GM12873 (cell line): ENCODE results near the gene PPM1M.

Experiments
- TF ChIP-seq, protein P1 (sequence below): IDR thresholded peaks from 2 replicates; pipeline ENCODE4 v1.5.1; 2012; ENCODE audit warnings: low read depth, mild to moderate bottlenecking, moderate library complexity, low read length, control low read depth; ENCODE audit not compliant: insufficient read depth; ENCODE audit errors: missing control alignments

The PPM1M gene

DNA sequence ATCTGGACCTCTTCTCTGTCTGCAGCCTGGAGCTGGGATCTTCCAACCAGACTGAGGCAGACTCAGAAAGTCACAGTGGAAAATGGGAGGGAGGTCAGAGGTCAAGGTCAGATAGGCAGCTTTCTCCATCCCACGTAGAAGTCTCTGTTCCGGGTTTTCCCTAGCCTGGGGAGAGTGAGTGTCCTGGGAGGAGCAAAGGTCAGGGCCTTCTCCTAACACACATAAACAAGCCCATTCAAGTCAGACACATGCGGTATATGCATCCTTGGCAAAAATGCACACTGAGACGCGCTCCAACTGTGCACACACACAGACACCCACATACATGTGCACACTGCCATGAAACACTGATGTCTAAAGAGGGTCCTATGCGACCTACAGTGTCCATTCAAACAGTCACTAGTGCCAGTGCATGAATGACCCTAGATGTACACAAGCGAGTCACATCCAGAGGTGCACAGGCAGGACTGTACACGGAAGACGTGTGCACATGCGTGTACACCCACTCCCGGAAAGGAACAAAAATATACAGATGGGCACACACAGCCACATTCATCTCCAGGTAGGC, 7.3 kb upstream of the PPM1M start:
- TF ChIP-seq, protein P1, sequence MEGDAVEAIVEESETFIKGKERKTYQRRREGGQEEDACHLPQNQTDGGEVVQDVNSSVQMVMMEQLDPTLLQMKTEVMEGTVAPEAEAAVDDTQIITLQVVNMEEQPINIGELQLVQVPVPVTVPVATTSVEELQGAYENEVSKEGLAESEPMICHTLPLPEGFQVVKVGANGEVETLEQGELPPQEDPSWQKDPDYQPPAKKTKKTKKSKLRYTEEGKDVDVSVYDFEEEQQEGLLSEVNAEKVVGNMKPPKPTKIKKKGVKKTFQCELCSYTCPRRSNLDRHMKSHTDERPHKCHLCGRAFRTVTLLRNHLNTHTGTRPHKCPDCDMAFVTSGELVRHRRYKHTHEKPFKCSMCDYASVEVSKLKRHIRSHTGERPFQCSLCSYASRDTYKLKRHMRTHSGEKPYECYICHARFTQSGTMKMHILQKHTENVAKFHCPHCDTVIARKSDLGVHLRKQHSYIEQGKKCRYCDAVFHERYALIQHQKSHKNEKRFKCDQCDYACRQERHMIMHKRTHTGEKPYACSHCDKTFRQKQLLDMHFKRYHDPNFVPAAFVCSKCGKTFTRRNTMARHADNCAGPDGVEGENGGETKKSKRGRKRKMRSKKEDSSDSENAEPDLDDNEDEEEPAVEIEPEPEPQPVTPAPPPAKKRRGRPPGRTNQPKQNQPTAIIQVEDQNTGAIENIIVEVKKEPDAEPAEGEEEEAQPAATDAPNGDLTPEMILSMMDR: no peak

DNA sequence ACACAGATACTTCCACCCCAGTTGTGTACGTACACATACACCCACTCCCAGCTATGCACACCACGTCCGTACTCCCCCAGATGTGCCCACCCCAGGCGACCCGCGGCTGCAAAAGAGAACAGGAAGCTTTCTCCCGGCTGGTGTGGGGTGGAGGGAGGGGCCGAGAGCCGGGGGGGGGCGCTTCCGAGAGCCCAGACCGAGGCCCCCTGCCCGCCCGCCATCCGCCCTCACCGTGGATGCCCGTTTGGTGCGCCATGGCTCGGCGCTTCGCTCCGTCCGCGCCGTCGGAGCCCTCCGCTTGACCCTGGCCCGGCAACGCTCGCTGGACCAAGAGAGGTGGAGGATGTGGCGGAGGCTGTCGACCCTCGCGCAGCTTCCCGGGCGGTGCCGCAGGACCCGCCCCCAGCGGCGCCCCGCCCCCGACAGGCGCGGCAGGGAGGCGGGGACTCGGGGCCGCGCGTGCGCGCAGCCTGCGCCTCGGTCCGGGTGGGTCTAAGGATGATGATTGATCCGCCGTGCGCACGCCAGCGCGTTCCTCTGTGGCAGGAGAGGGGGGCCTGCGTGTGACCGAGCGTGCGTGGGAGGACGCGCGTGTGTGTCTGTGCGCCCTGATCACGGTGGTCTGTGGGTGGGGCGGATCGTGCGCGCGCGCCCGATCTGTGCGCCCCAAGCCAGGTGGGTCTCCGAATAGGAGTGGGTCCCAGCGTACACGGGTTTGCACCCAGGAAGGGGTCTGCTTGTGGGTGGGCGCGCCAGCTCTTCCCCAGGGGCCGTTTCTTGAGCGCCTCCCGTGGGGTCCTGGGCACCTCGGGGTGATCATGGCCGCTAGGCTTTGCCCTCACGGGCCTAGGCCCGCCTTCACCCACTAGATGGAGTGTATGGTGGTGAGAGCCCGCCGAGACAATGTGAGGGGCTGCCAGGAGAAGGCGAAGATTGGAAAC, 6.5 kb upstream of the PPM1M start, which contains the start of gene TWF2:
Gene TWF2, minus strand, starts transcription at position 398 of the 941 bp plus-strand sequence. Its CDS starts 142 bp downstream, at position 256.
- TF ChIP-seq, protein P1: peak; percentile 53

DNA sequence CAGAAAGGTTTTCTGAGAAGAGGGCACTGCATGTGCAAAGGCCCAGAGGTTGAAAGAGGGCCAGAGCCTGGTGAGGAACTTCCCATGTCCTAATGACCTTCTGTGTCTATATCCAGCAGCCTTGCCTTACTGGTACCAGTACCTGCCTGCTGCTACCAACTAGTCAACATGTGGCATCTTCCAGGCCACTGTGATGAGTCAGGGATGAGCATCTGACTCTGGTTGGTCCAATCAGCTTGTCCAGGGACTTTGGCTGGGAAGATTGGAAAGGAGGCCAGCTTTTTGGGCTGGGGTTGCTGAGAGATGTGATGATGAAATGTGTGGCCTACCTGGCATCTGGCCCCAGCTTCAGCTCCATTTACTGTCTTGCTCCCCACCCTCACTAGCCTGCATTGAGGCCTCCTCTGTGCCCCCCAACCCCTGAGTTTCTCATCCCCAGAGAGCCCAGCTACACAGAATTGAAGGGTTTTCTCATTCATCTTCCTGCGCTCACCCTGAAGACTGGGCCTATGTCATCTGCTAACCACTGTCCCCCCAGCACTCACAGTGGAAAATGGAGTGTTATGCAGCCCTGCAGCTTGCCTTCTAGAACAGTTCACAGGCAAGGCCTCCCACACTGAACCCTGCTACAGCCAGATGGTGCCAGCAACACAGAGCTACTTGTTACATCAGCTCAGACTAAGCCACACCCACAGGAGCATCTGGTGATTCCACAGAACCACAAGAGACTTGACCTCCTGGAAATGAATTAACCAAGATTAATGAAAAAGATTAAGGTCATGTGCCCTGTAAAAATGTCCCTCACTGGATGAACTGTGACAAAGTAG, 5.3 kb upstream of the PPM1M start:
- TF ChIP-seq, protein P1: peak; percentile 28

DNA sequence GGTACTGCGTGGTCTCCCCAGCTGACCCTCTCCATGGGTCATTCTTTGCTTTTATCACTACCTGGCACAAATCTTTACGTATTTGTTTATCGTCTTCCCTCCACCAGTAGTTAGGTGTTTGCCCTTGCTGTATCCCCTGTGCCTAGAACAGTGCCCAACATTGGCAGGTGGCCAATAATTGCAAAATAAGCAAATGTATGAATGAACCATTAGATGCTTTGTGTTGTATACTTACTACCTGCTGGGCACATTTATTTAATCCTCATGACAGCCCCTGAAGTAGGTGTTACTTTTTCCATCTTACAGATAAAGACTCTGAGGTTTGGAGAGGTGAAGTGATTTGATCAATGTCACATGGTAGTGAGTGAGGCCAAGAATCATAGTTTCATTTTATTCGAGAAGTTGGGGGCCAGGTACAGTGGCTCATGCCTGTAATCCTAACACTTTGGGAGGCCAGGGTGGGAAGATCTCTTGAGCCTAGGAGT, 4.6 kb upstream of the PPM1M start:
- TF ChIP-seq, protein P1: no peak

DNA sequence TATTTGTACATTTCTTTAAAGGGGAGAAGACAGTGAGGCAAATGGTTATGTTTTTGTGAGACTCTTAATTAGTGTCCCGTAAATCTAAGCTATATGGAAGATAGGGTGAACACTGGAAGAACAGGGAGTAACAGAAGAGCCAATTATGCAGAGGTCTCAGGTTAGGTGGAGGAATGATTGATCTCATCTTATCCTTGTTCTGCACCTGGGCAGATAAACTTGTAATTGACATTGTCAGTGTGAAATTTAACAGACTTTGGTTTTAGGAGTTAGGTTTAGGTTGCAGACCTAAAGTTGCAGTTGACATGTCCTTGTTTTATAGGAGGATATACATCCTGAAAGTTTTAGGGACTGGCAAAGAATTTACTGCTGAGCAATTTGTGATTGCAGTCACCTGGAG, 3.5 kb upstream of the PPM1M start:
- TF ChIP-seq, protein P1: no peak

DNA sequence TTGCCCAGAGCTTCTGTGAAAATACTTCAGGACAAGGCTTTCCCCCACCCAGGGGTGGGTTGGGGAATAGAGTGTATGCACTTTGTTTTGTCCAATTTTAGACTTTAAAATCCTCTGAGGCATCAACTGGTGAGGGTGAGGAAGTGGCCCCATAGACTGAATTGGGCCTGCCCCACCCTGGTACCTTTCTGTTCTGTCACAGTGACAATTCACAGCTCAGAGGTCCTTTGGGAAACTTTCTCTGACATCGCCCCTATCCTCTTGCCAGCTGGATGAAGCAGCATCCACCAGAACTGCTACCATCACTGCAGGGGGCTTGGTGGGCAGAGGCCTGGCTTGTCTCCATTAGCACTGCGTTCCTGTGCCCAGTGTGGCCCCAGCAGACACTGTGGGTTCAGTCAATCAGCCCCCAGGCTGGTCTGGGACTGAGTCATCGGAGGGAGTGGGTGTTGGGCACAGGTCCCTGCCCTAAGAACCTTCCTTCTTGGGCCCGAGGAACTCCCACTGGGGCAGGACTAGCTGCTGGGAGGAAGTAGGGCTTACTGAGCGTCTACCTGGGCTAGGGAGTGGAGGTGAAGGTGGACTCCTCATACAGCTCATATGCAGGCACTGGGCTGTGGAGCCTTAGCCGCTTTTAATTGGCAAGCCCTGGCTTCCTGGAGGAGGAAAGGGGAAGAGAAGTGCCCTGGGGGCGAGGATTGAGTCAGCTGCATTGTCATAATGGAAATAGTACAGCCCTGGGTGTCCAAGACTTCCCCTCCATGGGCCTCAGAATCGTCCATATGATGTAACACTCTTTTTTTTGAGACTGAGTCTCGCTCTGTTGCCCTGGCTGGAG, 1.5 kb upstream of the PPM1M start:
- TF ChIP-seq, protein P1: no peak
